Femur (tissue), 1 donor: ENCODE measurements around the gene REP15.
"Not testable (repeated sequence)": the region's sequence is repeated elsewhere in the genome, so short reads cannot be mapped to it uniquely, and the experiment has no call there.

Experiments
- DNase-seq: peaks from one replicate; pipeline ENCODE4 v3.0.0-alpha.2; 2017

The REP15 gene

DNA sequence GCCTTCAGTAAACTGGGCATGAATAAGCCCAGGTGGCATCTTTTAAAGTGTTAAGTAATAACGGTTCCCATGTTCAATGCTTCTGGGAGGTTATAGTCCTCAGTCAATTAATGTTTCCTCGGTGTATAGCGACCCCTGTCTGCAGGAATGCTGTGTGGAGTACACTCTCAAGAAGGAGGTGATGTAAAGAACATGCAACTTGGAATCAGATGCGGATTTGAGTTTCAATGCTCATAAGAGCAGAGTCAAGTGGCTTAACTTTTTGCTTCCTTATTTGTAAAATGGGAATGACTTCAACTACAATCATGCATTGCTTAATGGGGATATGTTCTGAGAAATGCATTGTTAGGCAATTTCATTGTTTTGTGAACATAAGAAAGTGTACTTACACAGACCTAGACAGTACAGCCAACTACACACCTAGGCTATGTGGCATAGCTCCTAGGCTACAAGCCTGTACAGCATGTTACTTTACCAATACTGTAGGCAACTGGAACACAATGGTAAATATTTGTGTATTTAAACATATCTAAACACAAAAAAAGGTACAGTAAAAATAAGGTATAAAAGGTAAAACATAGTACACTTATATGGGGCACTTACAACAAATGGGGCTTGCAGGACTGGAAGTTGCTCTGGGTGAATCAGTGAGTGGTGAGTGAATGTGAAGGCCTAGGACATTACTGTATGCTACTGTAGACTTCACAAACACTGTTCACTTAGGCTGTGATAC is 7.6 kb downstream of the REP15 start:
- peak; percentile 70 for DNase-seq

DNA sequence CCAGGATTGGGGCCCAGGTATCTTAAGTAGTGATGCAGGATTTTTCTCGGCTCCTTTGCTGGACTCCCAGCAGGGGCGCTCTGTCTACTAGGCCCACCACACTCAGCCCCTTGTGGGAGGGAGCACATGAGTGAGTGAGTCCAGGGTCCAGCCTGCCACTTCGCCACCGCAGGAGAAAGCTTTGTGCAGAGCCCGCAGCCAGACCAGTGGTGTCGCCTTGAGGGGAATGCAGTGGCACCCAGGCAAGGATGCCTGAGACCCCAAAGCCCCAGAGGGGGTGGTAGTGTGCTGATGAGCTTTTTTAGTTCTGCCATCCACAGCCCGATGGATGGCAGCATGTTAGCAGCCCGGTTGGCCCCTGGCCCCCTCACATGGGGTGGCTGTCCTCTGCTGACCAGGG is 9.0 kb downstream of the REP15 start:
- no peak for DNase-seq

DNA sequence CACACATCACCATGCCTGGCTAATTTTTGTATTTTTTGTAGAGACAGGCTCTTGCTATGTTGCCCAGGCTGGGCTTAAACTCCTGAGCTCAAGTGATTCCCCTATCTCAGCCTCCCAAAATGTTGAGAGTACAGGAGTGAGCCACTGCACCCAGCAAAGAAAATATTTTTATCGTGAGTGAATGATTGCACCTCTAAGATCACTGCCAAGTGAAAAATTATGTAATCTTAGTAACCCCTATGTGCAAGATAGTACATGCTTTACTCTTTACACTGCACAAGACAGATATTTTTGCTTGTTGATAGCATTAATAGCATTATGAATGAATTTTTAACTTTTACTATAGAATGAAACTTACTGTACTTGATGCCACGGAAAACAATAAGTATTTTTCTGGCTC is 11.0 kb downstream of the REP15 start:
- no peak for DNase-seq

- DNase-seq, result no peak
Observed at GRCh38 chr12:27709212-27709931, 13.1 kb downstream of the REP15 start.

DNA sequence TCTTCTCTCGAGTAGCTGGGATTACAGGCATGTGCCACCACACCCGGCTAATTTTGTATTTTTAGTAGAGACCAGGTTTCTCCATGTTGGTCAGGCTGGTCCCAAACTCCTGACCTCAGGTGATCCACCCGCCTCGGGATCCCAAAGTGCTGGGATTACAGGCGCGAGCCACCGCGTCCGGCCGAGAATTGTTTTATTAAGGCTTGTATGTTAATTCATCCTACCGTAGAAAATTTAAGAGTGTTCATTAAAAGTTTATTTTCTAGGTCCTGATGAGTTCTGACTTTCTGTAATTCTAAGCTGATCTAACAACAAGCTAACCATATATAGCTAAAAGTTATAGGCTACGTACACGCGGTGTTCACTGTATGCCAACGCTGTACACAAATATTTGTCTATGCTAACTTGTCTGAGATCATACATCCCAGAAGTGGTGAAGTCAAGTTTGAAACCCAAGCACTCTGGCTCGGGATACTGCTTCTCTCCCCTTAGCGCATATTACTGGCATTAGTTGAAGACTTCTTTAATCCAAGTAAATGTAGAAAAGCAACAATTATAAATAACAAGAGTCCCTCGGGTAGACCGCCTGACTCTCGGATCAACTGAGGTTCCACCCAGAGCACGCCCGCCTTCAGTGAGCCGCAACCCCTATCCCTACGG is 13.8 kb downstream of the REP15 start:
- no peak for DNase-seq

- peak; percentile 95 for DNase-seq
Observed at GRCh38 chr12:27710592-27711316, 14.5 kb downstream of the REP15 start, which contains the start of gene MRPS35. Gene MRPS35 (plus strand): TSS chr12:27710832. CDS start chr12:27710844, 12 bp downstream.

- no peak for DNase-seq
Observed at GRCh38 chr12:27711317-27711682, 15.1 kb downstream of the REP15 start.

DNA sequence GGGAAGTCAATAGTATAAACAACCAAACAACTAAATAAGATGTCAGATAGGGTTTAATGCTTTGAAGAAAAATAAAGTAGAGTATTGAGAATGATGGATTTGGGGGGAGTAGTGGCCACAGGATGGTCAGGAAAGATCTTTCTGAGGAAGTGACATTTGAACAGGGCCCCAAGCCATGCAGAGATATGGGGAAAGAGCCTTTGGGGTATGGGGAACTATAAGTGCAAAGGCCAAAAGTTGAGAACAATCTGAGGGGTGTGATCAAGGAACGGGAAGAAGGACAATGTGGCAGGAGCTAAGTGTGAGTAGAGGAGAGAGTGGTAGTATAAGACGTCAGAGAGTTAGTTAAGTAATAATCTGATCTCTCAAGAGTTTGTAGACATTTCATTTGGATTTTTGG is 15.7 kb downstream of the REP15 start:
- DNase-seq, result no peak

- no peak for DNase-seq
Observed at GRCh38 chr12:27723212-27723611, 27.0 kb downstream of the REP15 start.

- DNase-seq, result no peak
Observed at GRCh38 chr12:27730097-27730588, 33.9 kb downstream of the REP15 start.

DNA sequence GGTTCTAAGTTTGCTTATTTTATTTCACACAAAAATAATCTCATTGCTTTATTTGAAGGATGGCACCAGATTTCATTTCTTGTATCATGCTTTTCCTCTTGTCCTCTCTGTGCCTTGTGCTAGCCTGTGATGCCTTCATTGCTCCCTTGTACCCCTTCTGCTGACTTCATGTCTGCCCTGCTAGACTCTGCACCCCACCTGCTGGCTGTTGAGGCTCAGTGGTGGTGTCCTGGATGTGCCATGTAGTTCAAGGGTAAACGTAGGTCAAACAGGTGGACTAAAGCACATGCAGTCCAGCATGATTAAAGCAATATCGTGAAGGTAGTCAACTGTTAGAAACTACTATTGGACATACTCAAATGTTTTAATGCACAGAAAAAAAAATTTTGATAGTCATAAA is 36.0 kb downstream of the REP15 start:
- DNase-seq, result no peak

DNA sequence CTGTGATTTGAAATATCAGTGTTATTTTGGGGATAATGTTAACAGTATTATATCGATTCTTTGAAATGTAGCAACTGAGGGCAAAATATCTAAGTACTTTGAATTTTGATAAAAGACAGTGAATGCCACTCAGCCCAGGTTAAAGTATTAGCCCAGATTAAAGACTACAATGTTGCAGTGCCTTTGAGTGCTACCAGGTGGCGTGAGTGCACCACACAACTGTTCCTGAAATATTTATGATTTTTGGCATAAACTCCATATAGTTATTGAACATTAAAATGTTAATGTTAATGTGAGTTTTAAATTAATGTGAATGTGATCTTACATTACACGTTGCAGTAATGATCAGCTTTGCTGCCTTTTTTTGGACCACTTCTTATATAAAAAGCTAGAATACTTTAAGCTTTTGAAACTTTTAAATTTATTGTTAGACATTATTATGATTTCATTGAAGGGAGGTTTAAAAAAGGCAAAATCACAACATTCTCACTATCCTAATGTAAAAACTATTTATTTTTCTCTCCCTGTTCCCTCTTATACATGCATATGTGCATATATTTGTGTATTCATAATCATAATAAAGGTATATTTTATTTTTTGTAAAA is 36.9 kb downstream of the REP15 start:
- DNase-seq, result no peak

DNA sequence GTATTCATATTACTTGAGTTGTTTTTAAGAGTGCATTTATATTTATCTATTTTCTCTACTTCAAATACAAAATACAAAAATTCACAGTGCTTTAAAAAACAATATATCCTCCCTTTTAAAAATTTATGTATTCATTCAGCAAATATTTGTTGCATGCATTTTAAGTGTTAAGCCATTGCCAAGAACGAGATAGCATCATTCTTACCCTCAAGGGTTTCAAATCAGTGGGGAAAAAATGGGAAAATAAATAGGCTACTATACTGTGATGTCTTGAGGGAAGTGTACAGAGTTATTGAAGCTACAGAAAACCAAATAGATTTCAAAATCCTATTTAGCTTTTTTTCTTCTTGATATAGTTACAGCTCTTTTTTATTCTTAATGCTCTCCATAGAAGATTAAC is 37.5 kb downstream of the REP15 start:
- DNase-seq, result no peak

DNA sequence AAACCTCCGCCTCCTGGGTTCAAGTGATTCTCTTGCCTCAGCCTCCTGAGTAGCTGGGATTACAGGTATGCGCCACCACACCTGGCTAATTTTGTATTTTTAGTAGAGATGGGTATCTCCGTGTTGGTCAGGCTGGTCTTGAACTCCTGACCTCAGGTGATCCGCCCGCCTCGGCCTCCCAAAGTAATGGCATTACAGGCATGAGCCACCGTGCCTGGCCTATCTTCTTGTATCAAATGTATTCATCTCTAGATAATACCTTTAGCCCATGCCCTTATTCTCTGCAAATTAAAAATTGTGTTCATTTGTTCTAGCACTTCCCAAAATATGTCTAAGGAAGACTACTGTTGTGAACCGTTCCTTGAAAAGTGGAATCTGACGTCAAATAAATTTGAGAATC is 38.1 kb downstream of the REP15 start:
- not testable (repeated sequence) for DNase-seq

DNA sequence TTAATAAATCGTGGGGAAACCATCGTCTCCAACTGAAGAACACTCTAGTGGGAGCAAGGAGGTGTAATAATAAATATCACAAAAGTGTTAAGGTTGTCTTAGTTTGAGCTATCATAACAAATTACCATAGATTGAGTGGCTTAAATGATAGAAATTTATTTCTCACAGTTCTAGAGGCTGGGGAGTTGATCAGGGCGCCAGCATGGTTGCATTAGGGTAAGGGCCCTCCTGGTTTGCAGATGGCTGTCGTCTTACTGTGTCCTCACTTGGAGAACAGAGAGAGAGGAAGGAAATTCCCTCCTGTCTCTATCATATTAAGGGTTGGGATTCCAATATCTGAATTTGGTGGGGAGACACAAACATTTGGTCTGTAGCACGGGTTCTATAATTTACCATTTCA is 47.4 kb downstream of the REP15 start:
- no peak for DNase-seq

DNA sequence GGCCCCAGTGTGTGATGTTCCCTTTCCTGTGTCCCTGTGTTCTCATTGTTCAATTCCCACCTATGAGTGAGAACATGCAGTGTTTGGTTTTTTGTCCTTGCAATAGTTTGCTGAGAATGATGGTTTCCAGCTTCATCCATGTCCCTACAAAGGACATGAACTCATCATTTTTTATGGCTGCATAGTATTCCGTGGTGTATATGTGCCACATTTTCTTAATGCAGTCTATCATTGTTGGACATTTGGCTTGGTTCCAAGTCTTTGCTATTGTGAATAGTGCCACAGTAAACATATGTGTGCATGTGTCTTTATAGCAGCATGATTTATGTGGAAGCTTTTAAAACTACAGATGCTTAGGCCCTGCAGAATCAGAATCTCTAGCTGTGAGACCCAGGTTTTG is 49.5 kb downstream of the REP15 start:
- DNase-seq, result not testable (repeated sequence)
